NK-92 treated with Interleukin-12 subunit alpha and Interleukin-12 subunit beta, amount 100 ng/mL, for 24 hours (cell line): ENCODE measurements around the gene ZNF490.

ENCODE experiments used
- DNase-seq: peaks from one replicate; lab custom pipeline; 2025; lab: John Stamatoyannopoulos, UW

The ZNF490 gene

GRCh38 chr19:12543855-12544254 is 66.8 kb downstream of the ZNF490 start:
- DNase-seq = no peak
